K562 treated with DMSO at 1 percent for 48 hours (cell line): ENCODE data around the gene TIGD6. TPM values are rescaled to one million over a fixed set of nuclear protein-coding genes. Genes with fewer than 3 reads are reported as not detected.

Experiments
- total RNA-seq: library from RNA; unstranded; fragments of 300-600 nt; gene quantifications from 2 replicates; pipeline ENCODE4 v1.2.3, GENCODE V29; 2022; ENCODE audit warnings: low replicate concordance; ENCODE audit errors: extremely low read depth

Gene TIGD6
- total RNA-seq, result not detected in 2 replicates

GRCh38 chr5:150000256-150000989, at the start of gene TIGD6, which contains the start of gene HMGXB3:
Gene TIGD6 (minus strand): TSS chr5:150000654. CDS start chr5:149996348, 4,306 bp downstream.
Gene HMGXB3 (plus strand): TSS chr5:150000739. CDS start chr5:150004853, 4,114 bp downstream.

GRCh38 chr5:149960272-149961185, 39.9 kb downstream of the TIGD6 start, which contains the start of gene SLC26A2:
Gene SLC26A2 (plus strand): TSS chr5:149960758. CDS start chr5:149977653, 16,895 bp downstream.

GRCh38 chr5:149944666-149945065, 55.8 kb downstream of the TIGD6 start, which contains the start of gene PDE6A:
Gene PDE6A (minus strand): TSS chr5:149944793. CDS start chr5:149944673, 120 bp downstream.

Other genes starting within 250 kb of the TIGD6 start
- gene PDE6A, start 55.9 kb downstream of the TIGD6 start, total RNA-seq, result not detected in 2 replicates
- gene SLC26A2, start 39.9 kb downstream of the TIGD6 start, total RNA-seq, result not detected in 2 replicates
- gene HMGXB3, start 85 bp upstream of the TIGD6 start, total RNA-seq, result not detected in 2 replicates
- gene CSF1R, start 85.9 kb upstream of the TIGD6 start, total RNA-seq, result not detected in 2 replicates
- gene PDGFRB, start 155.2 kb upstream of the TIGD6 start, total RNA-seq, result not detected in 2 replicates
- not detected in 2 replicates for gene CDX1, start 166.1 kb upstream of the TIGD6 start, total RNA-seq
- not detected in 2 replicates for gene SLC6A7, start 189.4 kb upstream of the TIGD6 start, total RNA-seq